ENCODE data around the gene ZC4H2. TPM values are rescaled to one million over a fixed set of nuclear protein-coding genes. Genes with fewer than 3 reads are reported as not detected.

ZC4H2 gene
- total RNA-seq, 4 donors from 2014 or later = 11.5 to 14.1 (median 12.6) TPM

DNA sequence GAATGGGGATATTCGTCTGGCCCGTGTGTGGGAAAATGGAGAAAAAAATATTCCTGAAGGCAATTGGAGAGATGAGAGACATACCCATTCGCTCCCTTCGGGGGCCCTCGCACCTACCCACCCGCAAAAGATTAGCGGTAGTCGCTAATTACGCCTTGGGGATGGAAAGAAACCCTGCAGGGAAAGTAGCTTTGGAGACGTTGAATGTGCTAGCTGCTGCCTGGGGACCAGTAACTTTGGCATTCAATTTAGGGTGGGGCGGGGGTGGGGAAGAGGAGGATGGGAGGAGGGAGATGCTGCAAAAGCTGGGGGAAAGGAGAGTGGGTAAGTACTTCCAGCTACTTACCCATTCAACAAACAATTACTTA is 407 bp upstream of the ZC4H2 start:
- DNase-seq (ENCODE audit: extremely low spot score) = no peak
- 35% methylated on average over 11 of the region's 11 CpGs for WGBS
- Histone ChIP-seq H3K27ac (replicated peaks in 1 of 4) (peak overlapping the region in 3 of 4 donors; percentile 53 to 62 (median 59)), H3K9me3 (no peaks in the 10 kb centered on the region), H3K4me3 (peak overlapping the region; percentile 56 to 67 (median 62)), H3K27me3 (no peaks in the 10 kb centered on the region), H3K4me1 (peaks cover 0 to 11% (median 3%) of the 10 kb centered on the region in 4 donors), H3K36me3 (no peaks in the 10 kb centered on the region)
- intact Hi-C loops (cut with DNase I) = loop anchor here (5.0 kb wide), 1 partner anchor 56 kb away; the partner anchor contains the start of gene ZC3H12B
- TF ChIP-seq POLR2A (IDR thresholded peaks at IDR 0.05; ENCODE audit: low read depth) = no peak
- TF ChIP-seq EP300 (IDR thresholded peaks at IDR 0.05) = no peak
- TF ChIP-seq POLR2AphosphoS5 (IDR thresholded peaks at IDR 0.05) = no peak
- TF ChIP-seq, protein P1, sequence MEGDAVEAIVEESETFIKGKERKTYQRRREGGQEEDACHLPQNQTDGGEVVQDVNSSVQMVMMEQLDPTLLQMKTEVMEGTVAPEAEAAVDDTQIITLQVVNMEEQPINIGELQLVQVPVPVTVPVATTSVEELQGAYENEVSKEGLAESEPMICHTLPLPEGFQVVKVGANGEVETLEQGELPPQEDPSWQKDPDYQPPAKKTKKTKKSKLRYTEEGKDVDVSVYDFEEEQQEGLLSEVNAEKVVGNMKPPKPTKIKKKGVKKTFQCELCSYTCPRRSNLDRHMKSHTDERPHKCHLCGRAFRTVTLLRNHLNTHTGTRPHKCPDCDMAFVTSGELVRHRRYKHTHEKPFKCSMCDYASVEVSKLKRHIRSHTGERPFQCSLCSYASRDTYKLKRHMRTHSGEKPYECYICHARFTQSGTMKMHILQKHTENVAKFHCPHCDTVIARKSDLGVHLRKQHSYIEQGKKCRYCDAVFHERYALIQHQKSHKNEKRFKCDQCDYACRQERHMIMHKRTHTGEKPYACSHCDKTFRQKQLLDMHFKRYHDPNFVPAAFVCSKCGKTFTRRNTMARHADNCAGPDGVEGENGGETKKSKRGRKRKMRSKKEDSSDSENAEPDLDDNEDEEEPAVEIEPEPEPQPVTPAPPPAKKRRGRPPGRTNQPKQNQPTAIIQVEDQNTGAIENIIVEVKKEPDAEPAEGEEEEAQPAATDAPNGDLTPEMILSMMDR (IDR thresholded peaks at IDR 0.05) = no peak

- peak overlapping the region; percentile 53 to 70 (median 60) for H3K27ac ChIP-seq (replicated peaks in 1 of 4)
- no peaks in the 10 kb centered on the region for H3K9me3 ChIP-seq
- H3K4me1 ChIP-seq = peaks cover 0 to 11% (median 3%) of the 10 kb centered on the region in 4 donors
- DNase-seq (ENCODE audit: extremely low spot score) = no peak
- intact Hi-C loops (cut with DNase I) = loop anchor here (5.0 kb wide), 1 partner anchor 57 kb away; the partner anchor contains the start of gene ZC3H12B
- 33% methylated on average over 23 of the region's 24 CpGs for WGBS
- H3K36me3 ChIP-seq = no peaks in the 10 kb centered on the region
- no peaks in the 10 kb centered on the region for H3K27me3 ChIP-seq
- peak overlapping the region; percentile 56 to 67 (median 62) for H3K4me3 ChIP-seq
- no peak for TF ChIP-seq EP300 (IDR thresholded peaks at IDR 0.05)
- TF ChIP-seq, protein P1 (IDR thresholded peaks at IDR 0.05) = no peak
- TF ChIP-seq POLR2AphosphoS5 (IDR thresholded peaks at IDR 0.05) = no peak
- TF ChIP-seq POLR2A (IDR thresholded peaks at IDR 0.05; ENCODE audit: low read depth) = no peak
These were observed 759 bp downstream of the ZC4H2 start for GRCh38 chrX:64975491-64975890.

DNA sequence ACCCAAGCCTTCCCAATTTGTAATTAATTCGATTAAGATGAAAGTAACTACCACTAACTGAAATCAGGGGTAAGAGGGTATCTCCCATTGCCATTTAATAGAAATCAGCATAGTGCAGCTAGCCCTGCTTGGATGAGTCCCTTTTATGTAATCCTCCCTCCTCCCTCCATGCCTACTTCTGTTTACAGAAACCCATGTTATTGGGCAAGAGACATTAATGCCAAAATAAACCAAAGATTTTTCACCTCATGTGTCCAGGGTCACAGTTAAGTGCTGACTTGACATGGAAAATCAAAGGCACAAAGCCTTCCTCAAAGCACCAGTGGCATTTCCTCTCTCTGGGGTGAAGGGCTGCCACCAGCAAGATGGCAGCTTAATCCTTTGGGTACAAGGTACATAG is 50.8 kb downstream of the ZC4H2 start:
- no peak for TF ChIP-seq EP300 (IDR thresholded peaks at IDR 0.05)
- TF ChIP-seq POLR2A (IDR thresholded peaks at IDR 0.05; ENCODE audit: low read depth) = no peak
- TF ChIP-seq POLR2AphosphoS5 (IDR thresholded peaks at IDR 0.05) = no peak
- TF ChIP-seq, protein P1 (IDR thresholded peaks at IDR 0.05) = no peak
- intact Hi-C loops (cut with DNase I) = no loop called here
- Histone ChIP-seq H3K36me3 (no peaks in the 10 kb centered on the region), H3K4me3 (no peak overlapping the region), H3K4me1 (no peaks in the 10 kb centered on the region), H3K9me3 (peaks cover 0 to 20% (median 0%) of the 10 kb centered on the region in 4 donors), H3K27ac (replicated peaks in 1 of 4) (no peak overlapping the region), H3K27me3 (no peaks in the 10 kb centered on the region)
- no peak for DNase-seq (ENCODE audit: extremely low spot score)
- WGBS = 81% methylated on average over 1 of the region's 1 CpG

DNA sequence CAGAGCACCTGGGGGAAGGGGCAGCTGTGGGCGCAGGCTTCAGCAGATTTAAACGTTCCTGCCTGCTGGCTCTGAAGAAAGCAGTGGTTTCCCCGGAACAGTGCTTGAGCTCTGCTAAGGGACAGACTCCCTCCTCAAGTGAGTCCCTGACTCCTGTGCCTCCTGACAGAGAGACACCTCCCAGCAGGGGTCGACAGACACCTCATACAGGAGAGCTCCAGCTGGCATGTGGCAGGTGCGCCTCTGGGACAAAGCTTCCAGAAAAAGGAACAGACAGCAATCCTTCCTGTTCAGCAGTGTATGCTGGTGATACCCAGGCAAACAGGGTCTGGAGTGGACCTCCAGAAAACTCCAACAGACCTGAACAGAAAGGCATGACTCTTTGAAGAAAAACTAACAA is 68.1 kb downstream of the ZC4H2 start:
- DNase-seq (ENCODE audit: extremely low spot score) = no peak
- 92% methylated on average over 4 of the region's 5 CpGs for WGBS
- H3K9me3 ChIP-seq = peaks cover 0 to 9% (median 0%) of the 10 kb centered on the region in 4 donors
- no peaks in the 10 kb centered on the region for H3K27me3 ChIP-seq
- H3K36me3 ChIP-seq = no peaks in the 10 kb centered on the region
- no peak overlapping the region for H3K27ac ChIP-seq (replicated peaks in 1 of 4)
- TF ChIP-seq POLR2A (IDR thresholded peaks at IDR 0.05; ENCODE audit: low read depth) (no peak), POLR2AphosphoS5 (IDR thresholded peaks at IDR 0.05) (no peak), EP300 (IDR thresholded peaks at IDR 0.05) (no peak)
- TF ChIP-seq, protein P1 (IDR thresholded peaks at IDR 0.05) = no peak
- H3K4me1 ChIP-seq = no peaks in the 10 kb centered on the region
- intact Hi-C loops (cut with DNase I) = no loop called here
- H3K4me3 ChIP-seq = no peak overlapping the region

Measured in esophagus muscularis mucosa (tissue), 4 donors.